Measurements from ENCODE around the gene ANO9.

DNA sequence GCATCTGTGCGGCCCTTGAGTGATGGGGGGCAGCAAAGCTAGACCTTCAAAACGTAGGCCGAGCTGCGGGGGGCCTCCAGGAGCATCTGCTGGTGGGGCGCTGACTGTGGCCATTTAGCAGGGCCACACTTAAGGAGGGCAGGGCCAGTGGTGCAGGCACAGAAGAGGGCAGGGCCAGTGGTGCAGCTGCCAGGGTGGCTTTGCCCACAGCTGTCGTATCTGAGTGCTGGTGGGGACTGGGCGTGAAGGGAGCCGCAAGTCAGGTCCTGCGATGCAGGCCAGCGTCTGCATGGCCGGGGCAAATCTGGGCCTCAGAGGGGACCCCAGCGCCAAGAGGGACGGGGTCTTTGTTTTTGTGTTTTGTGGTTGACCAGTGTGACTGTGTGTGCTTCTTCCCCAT lies 37.5 kb upstream of the ANO9 start:
- TF ChIP-seq, protein P1, sequence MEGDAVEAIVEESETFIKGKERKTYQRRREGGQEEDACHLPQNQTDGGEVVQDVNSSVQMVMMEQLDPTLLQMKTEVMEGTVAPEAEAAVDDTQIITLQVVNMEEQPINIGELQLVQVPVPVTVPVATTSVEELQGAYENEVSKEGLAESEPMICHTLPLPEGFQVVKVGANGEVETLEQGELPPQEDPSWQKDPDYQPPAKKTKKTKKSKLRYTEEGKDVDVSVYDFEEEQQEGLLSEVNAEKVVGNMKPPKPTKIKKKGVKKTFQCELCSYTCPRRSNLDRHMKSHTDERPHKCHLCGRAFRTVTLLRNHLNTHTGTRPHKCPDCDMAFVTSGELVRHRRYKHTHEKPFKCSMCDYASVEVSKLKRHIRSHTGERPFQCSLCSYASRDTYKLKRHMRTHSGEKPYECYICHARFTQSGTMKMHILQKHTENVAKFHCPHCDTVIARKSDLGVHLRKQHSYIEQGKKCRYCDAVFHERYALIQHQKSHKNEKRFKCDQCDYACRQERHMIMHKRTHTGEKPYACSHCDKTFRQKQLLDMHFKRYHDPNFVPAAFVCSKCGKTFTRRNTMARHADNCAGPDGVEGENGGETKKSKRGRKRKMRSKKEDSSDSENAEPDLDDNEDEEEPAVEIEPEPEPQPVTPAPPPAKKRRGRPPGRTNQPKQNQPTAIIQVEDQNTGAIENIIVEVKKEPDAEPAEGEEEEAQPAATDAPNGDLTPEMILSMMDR (conservative IDR thresholded peaks at IDR 0.05; ENCODE audit: low read depth, low read length) = no peak
- no peak for TF ChIP-seq EZH2phosphoT487 (IDR thresholded peaks at IDR 0.05; ENCODE audit: borderline replicate concordance, low read length)
- TF ChIP-seq EZH2 (IDR thresholded peaks at IDR 0.05; ENCODE audit: low read length, unreplicated experiment) = no peak
